CD4-positive, alpha-beta T cell treated with Interleukin-21 for 1 hour (primary cell): ENCODE data around the gene CSNK2B.

Source experiments
- DNase-seq: peaks from one replicate; pipeline ENCODE4 v3.0.0-alpha.2; 2020

Gene CSNK2B

DNA sequence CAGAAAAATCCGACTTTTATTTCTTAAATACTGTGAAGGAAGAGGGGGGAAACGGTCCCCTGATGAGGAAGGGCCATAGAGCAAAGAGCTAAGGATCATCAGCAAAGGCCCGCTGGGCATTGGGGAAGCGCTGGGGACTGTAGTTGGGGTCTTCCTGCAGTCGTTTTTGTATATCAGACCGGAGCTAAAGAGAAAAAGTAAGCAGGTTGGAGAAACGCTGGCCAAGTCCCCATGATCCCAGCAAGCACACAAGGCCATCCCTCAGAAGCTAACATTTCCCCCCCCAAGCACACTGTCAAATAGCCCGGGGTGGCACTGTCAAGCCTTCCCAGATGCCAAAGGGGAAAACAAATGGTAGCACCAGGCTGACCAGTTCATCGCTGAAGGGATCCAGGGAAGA is 26.8 kb upstream of the CSNK2B start:
- DNase-seq = no peak

DNA sequence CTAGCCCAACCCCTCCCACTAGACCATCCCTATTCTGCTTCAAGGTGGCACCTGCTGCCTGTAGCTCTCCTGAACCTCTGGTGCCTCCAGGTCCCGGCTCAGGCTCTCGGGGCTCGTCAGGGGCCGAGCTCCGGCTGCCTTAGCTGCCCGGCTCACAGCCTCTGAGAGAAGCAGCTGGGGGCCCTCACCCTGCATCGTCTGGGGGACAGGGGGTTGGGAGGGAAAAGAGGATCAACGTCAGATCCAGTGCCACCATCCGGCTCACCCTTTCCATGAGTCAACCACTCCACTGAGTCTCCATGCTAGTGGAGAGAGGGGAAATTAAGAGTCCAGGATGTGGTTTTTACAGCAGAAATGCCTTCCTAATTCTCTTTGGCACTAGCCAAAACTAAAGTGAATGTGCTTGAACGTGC is 26.4 kb upstream of the CSNK2B start:
- DNase-seq = no peak

DNA sequence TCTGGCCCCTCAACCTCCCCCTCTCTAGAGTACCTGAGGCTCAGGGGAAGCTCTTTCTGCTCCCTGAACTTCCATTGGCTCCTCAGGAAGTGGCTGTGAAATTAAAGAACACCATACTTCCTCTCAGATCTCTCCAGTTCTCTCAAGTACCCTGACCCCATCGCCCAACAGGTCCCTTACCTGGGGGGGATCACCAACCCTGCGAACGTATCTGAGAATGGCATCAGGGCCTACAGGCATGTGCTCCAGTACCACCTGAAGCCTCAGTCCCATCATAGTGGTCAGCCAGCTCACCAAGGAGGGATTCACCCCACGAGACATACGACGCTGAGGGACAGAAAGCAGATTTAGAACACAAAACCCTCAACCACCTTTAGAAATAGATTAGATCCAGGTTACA is 25.3 kb upstream of the CSNK2B start:
- no peak for DNase-seq

DNA sequence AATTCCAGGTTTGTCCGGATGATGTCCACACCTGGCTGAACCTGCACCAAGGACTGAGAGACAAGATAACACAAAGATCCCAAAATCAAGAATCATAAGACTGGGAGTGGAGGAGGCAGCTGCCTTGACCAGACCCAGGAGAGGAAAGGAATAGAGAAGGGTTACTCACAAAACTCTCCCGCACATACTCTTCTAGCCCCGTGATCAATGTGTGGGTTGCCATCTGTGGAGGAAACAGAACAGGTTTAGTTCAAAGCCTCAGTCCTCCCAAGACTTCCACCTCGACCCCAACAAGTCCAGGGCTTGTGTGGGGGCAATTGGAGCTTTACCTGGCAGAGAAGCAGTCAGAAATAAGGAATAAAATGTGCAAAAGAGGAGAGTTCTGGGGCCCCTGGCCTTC is 24.5 kb upstream of the CSNK2B start:
- no peak for DNase-seq

DNA sequence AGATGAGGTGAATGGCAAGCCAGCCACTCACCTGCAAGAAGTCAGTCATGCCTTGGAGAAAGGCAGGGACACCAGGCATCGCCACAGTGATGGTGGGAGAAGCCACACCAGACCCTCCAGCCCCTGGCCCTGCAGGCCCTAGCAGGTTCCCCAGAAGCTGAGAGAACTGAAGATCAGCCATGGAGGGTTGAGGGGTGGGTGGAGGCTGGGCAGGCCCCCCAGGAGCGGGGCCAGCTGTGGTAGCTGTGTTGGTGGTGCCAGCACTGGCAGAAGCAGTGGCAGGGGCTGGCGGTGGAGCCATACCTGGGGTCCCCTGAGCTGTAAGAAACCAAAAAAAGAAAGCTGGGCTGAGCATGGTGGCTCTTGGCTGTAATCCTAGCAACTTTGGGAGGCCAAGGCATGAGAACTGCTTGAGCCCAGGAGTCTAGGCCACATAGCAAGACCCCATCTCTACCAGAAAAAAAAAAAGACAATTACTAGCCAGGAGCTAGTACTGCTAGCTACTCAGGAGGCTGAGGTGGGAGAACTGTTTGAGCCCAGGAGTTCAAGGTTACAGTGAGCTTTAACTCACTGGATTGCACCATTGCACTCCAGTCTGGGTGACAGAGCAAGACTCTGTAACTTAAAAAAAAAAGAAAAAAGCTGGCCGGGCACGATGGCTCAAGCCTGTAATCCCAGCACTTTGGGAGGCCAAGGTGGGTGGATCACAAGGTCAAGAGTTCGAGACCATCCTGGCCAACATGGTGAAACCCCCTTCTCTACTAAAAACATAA is 22.9 kb upstream of the CSNK2B start:
- no peak for DNase-seq

DNA sequence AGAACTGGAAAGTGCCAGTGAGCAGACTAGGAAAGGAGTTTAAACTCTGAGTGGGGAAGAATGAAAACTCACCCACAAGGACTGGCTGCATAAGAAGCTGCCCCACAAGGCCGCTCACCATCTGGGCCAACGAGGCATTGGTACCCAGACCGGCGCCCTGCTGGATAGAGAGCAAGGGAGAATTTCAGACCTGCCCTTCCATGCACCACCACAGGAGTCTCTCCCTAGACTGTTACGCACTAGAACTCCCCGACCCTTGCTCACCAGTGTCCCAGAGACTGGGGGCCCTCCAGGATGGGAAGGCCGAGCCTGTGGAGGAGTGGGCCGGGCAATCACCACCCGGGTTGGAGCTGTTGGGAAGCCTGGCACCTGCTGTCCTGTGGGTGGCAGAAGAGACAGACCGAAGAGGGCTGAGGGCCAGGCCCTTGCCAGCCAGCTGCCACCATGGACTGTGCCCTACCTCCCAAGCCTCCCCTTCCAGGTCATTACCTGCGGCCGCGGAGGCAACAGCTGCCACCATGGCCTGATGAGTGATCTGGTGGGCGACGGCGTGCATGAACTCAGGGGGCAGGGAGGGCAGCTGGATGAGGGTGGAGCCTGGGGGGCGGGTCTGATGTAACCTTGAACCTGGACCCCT is 21.9 kb upstream of the CSNK2B start:
- no peak for DNase-seq

DNA sequence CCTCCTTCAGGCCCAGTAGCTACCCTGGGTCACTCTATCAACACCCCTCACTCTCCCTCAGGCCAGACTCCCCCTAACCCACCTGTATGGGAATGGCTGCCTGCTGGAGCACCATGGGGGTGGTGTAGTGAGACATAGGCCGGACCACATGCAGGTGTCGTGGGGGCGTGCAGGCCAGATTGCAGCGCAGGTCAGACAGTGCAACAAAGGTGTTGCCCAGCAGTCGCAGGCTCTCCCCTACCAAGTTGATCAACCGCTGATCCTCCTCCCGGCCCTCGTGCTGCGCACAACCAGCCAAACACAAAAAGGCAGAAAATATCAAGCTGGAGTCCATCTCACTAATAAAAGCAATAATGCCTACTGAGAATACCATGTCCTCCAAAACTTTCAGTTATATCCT is 20.6 kb upstream of the CSNK2B start:
- DNase-seq = no peak

DNA sequence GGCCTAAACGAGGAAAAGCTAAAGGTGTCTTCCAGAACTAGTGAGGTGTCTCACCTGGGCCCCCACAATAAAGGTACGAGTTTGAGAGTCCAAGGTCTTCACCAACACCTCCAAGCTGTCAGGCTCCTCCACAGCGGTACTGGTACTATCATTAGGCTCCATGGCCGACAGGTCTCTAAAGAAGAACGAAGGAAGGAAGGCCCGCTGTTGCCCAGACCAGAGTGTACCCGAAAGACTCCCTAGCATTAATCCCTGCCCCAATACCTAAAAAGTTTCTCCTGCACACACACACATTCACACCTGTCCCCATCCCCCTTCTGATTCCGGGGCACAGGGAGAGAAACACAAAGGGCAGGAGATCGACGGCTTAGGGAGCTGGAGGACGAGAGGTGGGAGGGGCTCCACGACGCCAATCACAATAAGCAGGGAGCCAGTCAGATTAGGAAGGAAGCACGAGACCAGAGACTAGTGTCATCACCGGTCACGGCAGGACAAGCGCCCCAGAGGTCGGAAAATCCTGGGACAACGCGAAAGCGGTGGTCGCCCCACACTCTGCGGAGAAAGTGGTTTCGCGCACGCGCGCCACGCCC is 14.2 kb upstream of the CSNK2B start:
- no peak for DNase-seq

DNA sequence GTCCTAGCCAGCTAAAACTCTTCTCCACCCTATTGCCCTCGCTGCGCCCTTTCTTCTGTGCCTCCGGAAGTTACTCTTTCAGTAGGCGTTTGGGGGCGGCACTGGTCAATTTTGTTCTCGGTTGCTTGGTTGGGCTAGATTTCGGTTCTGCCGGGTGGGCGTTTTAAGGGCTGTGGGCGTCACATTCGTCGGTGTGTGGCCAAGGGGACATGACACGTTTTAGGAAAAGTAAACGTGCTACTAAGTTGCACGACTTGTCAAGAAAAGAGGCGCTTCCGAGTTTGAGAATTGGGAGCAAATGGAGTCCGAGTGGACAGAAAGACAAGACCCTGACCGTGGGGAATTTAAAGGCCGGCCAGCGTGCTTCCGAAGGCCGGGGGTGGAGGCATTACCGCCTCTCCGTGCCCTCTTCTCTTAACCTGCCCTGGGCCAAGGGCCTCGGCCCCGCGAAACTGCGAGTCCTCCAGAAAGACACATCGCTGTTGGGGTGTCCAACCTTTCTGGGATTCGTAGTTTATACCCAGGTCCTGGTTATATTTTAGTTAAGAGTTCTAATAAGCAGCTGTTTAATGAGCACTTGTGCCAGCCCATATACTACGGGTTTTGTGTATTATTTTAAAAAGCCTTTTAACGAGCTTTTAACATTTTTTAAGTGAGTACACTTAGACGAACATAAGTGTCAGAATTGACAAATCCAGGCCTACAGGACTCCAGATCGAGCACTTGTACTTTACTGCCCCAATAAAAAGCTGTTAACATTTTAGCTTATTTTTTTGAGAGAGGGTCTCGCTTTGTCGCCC is 12.8 kb upstream of the CSNK2B start:
- no peak for DNase-seq

DNA sequence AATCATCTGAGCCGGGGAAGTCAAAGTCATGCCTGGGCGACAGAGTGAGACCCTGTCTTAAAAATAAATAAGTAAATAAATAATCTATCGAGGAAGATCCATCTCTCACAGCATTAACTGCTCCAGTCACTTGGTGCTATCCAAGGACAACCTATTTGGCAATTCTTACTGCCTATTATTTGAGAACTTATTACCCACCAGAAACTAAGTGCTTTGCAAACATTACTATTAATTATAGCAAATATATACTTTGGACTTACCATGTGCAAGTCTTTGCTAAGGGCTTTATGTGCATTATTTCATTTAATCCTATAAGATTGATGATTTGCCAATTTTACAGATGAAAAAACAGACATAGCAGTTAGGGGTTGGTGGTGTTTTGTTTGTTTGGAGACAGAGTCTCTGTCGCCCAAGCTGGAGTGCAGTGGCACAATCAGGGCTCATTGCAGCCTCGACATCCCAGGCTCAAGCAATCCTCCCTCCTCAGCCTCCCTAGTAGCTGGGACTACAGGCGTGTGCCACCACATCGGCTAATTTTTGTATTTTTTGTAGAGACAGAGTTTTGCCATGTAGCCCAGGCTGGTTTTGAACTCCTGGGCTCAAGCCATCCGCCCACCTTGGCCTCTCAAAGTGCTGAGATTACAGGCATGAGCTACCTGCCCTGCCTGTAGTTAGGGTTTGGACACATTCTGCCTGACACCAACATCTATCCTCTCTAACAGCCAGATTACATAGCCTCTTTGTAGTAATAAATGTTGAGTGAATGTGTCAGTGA is 11.1 kb upstream of the CSNK2B start:
- no peak for DNase-seq

DNA sequence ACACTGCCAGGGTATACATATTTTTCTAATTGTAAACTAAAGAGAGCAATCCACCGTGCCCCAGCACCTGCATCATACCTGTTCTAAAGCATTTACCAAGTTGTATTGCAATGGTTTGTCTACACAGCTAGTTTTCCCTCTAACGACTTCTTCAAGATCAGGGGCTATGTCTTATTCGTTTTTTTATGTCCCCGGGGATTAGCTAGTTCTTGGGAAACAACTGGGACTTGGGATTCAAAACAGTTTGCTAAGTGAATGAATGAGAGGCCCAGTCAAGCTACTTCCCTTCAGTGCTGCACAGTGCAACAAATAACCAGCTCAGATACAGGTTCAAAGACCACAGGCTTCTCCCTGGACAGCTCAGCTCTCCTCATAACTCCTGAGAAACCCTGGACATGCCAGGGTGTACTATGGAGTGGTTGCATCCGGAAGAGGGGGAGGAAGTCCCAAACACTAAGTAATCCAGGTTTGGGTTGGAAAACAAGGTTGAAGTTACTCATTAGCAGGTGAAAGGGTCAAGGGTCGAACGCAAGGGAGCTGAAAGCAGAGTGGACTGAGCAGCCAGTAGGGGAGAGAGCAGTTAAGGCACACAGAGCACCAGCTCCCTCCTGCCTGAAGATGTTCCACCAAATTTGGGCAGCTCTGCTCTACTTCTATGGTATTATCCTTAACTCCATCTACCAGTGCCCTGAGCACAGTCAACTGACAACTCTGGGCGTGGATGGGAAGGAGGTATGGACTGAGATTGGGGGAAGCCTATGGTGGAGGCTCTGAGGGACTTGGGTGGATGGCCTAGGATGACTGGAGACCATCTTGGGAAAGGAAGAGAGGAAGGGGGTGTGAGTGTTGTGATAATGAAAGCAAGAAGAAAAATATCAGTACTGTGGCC is 10.3 kb upstream of the CSNK2B start, which contains the start of gene APOM:
Gene APOM, plus strand, starts transcription at position 546 of the 889 bp plus-strand sequence. Its CDS starts 73 bp downstream, at position 619.
- no peak for DNase-seq

DNA sequence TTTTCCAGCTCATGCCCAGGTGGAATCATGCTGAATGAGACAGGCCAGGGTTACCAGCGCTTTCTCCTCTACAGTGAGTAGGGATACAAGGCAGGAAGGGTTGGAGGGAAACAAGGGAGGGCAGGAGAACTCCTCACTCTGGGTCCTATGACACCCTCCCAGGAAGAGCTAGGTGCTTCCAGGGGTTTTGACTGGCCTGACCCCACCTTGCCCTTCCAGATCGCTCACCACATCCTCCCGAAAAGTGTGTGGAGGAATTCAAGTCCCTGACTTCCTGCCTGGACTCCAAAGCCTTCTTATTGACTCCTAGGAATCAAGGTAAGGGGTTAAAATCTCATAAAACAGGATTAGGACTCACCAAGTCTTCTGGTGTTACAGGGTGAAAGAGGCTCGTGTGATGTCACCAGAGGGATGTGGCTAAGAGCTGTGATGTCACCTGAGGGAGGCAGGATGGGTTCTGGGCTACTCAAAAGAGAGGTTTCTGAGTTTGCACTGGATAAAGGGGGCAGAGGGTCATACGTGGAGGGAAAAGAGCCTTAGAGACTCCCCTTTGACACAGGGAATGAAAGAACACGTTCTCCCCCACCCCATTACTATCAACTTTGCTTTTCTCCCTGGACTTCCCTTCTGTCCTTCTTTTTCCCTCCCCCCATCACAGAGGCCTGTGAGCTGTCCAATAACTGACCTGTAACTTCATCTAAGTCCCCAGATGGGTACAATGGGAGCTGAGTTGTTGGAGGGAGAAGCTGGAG is 8.3 kb upstream of the CSNK2B start:
- DNase-seq = peak; percentile 39

DNA sequence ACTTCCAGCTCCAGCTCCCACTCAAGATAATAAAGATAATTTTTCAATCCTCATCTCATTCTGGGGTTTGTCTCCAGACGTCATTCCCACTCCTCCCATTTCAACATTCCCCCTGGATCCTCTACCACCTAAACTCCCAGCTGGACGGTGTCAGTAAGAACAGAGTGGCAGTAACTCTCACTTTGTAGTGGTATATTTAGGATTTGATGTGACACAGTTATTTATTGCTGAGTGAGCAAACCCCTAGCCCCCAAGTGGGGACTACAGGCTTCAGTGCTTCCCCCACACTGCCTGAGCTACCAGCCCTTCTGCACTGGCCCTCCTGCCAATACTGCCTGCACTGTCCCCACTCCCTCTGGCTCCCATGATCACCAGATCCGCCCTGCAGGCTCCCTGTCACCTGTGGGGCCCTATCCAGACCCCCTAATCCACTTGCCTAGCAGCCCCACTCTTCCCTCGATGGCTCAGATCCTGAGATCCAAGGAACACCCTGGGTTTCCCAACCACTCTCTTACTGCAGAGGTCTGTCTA is 7.7 kb upstream of the CSNK2B start:
- DNase-seq = no peak

DNA sequence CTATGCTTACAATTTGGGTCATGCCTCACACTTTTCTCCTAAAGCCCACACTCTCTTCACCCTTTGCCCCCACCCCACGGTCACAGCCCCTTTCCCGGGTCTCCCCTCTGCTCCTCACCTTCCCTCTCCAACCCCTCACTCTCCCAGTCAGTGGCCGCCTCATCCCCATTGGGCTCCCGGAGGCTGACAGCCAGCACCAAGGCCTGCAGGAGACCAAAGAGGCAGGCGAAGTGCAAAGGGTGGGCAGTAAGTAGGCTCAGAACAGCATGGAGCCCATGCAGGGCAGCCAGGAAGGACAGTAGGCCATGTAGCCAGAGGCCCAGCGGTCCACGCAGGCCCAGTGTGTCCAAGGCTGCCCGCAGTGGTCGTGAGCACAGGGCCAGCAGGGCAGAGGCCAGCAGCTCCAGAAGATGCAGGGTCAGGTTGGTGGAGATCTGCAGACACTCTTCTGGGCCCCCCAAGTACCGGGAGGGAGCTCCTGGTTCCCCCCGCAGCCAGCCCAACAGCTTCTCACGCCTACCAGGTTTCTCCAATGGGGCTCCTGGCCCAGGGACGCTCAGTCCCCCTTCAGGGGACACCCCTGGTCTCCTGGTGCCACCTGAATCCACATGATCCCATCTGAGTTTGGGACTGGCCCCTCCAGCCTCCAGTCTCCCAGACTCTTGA is 6.8 kb upstream of the CSNK2B start:
- no peak for DNase-seq

DNA sequence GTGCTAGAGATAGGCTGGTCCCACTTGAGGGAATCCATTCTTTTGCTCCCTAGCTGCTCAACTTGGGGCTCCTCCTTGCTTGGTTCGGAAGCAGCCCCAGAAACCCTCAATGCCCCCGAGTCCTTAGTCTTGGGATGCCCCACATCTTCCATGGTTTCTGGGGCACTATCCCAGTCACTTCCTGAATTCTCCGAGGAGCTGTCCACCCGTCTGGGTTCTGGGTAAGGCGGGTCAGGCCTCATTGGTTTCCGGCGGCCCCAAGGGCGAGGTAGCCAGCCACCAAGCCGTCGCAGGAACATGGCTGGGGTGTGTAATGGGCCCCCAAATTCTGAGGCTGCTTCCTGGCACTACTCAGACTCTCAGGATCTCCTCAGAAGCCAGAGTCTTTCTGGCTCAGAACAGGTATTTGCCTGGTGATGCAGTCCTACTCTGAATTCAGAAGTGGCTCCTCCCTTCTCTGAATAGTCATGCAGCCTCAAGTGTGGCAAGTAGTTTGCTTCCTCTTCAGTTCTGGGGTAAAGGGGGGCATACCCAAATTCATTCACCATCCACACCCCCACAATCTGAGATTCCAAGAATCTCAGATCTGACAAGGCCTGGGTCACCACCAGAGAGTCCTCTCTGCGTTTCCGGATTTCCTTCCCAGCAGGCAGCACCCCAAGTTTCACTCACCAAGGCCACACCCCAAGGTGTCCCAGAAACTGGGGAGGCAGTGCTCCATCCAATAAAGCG is 6.1 kb upstream of the CSNK2B start:
- DNase-seq = peak; percentile 46

DNA sequence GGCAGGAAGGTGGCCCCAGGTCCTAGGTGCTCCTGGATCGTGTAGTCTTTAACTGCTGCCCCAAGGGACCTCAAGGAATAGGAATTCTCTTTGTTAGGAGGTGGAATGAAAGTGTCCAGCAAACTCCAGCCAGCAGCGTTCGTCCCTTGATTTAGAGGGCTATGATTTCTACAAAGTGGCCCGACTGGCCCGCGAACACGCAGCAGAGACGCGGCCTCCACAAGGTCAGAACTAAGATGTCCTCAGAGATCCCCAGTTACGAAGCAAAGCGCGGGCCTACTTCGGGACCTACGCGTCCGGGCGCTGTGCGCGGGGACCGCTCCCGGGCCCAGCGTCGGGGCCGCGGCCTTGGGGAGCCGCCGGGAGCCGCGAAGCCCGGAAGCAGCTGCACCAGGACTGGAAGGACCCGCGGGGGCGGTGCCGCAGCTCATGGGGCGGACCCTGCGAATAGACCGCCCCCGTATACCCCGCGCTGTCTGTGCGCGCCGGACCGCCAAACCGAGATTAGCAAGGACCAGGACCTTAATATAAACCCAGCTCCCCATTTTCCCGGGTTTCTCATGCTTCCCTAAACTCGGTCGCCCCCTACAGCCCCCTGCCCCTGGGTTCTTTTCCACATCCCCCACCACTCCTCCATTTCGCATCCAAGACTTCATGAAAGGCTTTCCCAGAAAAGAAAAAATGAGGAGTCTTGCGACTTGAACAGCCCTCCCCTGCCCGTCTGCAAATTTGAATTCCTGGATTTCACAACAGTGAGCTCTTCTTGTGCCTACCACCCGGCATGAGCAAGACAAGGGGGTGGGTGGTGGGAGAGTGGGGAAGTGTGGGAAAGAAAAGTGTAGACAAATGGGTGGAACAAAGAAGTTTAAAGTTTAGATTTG is 5.3 kb upstream of the CSNK2B start, which contains the start of gene C6orf47:
Gene C6orf47, minus strand, starts transcription at position 398 of the 881 bp plus-strand sequence. CDS start 831 bp downstream, outside the sequence.
- DNase-seq = peak; percentile 76

DNA sequence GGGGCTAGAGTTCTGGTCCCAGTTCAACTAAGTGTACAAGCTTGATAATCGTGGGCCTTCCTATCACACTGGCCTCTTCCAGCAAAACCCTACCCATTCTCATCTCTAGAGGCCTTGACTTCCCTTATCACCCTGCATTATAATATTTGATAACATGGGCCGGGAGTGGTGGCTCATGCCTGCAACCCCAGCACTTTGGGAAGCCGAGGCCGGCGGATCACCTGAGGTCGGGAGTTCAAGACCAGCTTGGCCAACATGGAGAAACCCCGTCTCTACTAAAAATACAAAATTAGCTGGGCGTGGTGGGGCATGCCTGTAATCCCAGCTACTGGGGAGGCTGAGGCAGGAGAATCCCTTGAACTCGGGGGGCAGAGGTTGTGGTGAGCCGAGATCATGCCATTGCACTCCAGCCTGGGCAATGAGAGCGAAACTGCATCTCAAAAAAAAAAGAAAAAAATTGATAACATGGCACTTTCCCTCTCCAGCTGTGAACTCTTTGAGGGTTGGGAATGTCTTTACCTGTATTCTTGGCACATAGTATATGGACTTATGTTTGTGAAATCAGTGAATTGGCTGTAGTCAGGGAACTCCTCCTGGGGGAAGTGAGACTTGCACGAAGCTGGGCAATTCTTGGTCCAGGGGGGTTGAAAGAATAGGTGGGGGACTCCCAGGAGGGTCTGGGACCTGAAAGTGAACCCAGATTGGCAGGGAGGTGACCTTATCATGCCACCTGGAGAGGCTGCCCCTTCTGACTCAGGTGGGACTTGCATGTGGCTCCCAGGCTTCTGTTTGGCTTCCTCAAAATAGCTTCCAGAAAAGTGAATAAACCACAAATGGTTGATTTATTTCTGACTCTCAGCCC is 4.4 kb upstream of the CSNK2B start:
- no peak for DNase-seq
